SK-N-SH treated with all-trans-retinoic acid at 6 μM for 48 hours (cell line): ENCODE results near the gene CDH4.
"Not testable (repeated sequence)": the region's sequence is repeated elsewhere in the genome, so short reads cannot be mapped to it uniquely, and the experiment has no call there.

Source experiments
- OSR1 ChIP-seq: fragments of 250-450 bp; sonication (Bioruptor Pico); IDR thresholded peaks from 2 replicates; pipeline ENCODE4 v1.8.0; 2022; ENCODE audit warnings: moderate library complexity, mild to moderate bottlenecking, inconsistent platforms
- PATZ1 ChIP-seq: fragments of 250-450 bp; sonication (Bioruptor Pico); IDR thresholded peaks from 2 replicates; pipeline ENCODE4 v1.8.0; 2020; ENCODE audit warnings: mild to moderate bottlenecking, moderate library complexity, borderline replicate concordance
- POU6F1 ChIP-seq: fragments of 250-450 bp; sonication (Bioruptor Pico); IDR thresholded peaks from 2 replicates; pipeline ENCODE4 v1.8.0; 2021; ENCODE audit warnings: low read depth, mild to moderate bottlenecking, moderate library complexity, borderline replicate concordance
- TOX ChIP-seq: fragments of 250-450 bp; sonication (Bioruptor Pico); IDR thresholded peaks from 2 replicates; pipeline ENCODE4 v1.8.0; 2021; ENCODE audit warnings: mild to moderate bottlenecking, moderate library complexity, borderline replicate concordance
- ZFP3 ChIP-seq: fragments of 250-450 bp; sonication (Bioruptor Pico); IDR thresholded peaks from 2 replicates; pipeline ENCODE4 v1.5.0; 2020; ENCODE audit warnings: mild to moderate bottlenecking, moderate library complexity
- ZNF565 ChIP-seq: fragments of 450-650 bp; formaldehyde crosslinking; conservative IDR thresholded peaks from 2 replicates; pipeline ENCODE4 v1.5.0; 2020; ENCODE audit warnings: low read depth, mild to moderate bottlenecking, moderate library complexity
- TF ChIP-seq, protein P1 (sequence below): fragments of 250-450 bp; sonication (Bioruptor Pico); IDR thresholded peaks from 2 replicates; pipeline ENCODE4 v1.5.1; 2021; ENCODE audit warnings: mild to moderate bottlenecking, moderate library complexity

- TF ChIP-seq PATZ1; ZFP3 (CRISPR knock-in tag); ZNF565; OSR1 (CRISPR knock-in tag); POU6F1 (CRISPR knock-in tag); TOX (CRISPR knock-in tag): not testable (repeated sequence)
- TF ChIP-seq, protein P1, sequence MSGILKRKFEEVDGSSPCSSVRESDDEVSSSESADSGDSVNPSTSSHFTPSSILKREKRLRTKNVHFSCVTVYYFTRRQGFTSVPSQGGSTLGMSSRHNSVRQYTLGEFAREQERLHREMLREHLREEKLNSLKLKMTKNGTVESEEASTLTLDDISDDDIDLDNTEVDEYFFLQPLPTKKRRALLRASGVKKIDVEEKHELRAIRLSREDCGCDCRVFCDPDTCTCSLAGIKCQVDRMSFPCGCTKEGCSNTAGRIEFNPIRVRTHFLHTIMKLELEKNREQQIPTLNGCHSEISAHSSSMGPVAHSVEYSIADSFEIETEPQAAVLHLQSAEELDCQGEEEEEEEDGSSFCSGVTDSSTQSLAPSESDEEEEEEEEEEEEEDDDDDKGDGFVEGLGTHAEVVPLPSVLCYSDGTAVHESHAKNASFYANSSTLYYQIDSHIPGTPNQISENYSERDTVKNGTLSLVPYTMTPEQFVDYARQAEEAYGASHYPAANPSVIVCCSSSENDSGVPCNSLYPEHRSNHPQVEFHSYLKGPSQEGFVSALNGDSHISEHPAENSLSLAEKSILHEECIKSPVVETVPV (CRISPR knock-in tag) = not testable (repeated sequence)
Measured at GRCh38 chr20:61425541-61425991, 173.5 kb downstream of the CDH4 start.
